ENCODE data around the gene GUK1. TPM values are rescaled to one million over a fixed set of nuclear protein-coding genes. Genes with fewer than 3 reads are reported as not detected.
A peak's percentile ranks its signal among the peaks of the same experiment; 100 is the strongest.

The GUK1 gene
- total and polyA plus RNA-seq, 4 donors, result 158 to 476 (median 307) TPM

- DNase-seq, result no peak
- WGBS, 2 donors, result 31 to 60% methylated on average over 1 of the region's 1 CpG
- Histone ChIP-seq H3K4me3 (no peak overlapping the region), H3K27ac (ENCODE audit: low read depth in 1 of 2, low read length in 1 of 2) (no peak overlapping the region), H3K9me3 (ENCODE audit: control insufficient read depth in 4 of 4, insufficient read depth in 3 of 4, low read length in 3 of 4) (no peaks in the 10 kb centered on the region), H3K4me1 (ENCODE audit: control insufficient read depth in 5 of 5, insufficient read depth in 5 of 5, low read length in 5 of 5) (peaks cover 0 to 13% (median 3%) of the 10 kb centered on the region in 5 donors), H3K36me3 (ENCODE audit: control insufficient read depth in 4 of 4, insufficient read depth in 4 of 4, low read length in 4 of 4) (peaks cover 0 to 3% (median under 1%) of the 10 kb centered on the region in 4 donors), H3K9ac (ENCODE audit: insufficient read depth in 1 of 2, low read length in 2 of 2) (no peak overlapping the region), H3K27me3 (ENCODE audit: control insufficient read depth in 3 of 3, insufficient read depth in 3 of 3, low read length in 2 of 3) (no peaks in the 10 kb centered on the region)
- TF ChIP-seq, protein P1, sequence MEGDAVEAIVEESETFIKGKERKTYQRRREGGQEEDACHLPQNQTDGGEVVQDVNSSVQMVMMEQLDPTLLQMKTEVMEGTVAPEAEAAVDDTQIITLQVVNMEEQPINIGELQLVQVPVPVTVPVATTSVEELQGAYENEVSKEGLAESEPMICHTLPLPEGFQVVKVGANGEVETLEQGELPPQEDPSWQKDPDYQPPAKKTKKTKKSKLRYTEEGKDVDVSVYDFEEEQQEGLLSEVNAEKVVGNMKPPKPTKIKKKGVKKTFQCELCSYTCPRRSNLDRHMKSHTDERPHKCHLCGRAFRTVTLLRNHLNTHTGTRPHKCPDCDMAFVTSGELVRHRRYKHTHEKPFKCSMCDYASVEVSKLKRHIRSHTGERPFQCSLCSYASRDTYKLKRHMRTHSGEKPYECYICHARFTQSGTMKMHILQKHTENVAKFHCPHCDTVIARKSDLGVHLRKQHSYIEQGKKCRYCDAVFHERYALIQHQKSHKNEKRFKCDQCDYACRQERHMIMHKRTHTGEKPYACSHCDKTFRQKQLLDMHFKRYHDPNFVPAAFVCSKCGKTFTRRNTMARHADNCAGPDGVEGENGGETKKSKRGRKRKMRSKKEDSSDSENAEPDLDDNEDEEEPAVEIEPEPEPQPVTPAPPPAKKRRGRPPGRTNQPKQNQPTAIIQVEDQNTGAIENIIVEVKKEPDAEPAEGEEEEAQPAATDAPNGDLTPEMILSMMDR (IDR thresholded peaks at IDR 0.05; ENCODE audit: control extremely low read depth, extremely low read depth), result no peak
- ATAC-seq (ENCODE audit: insufficient read depth, low FRiP score), result no peak
Observed at GRCh38 chr1:228136901-228137300, 3.2 kb upstream of the GUK1 start.

GRCh38 chr1:228139406-228139930 is 611 bp upstream of the GUK1 start:
- 23 to 24% methylated on average over 30 of the region's 30 CpGs for WGBS, 2 donors
- no peak for DNase-seq
- TF ChIP-seq, protein P1 (IDR thresholded peaks at IDR 0.05; ENCODE audit: control extremely low read depth, extremely low read depth), result no peak

GRCh38 chr1:228140724-228141225 is 696 bp downstream of the GUK1 start:
- ATAC-seq (ENCODE audit: insufficient read depth, low FRiP score) (no peak), DNase-seq (no peak)
- Histone ChIP-seq H3K36me3 (ENCODE audit: control insufficient read depth in 4 of 4, insufficient read depth in 4 of 4, low read length in 4 of 4) (peaks cover 0 to 19% (median 2%) of the 10 kb centered on the region in 4 donors), H3K4me1 (ENCODE audit: control insufficient read depth in 5 of 5, insufficient read depth in 5 of 5, low read length in 5 of 5) (peaks cover 0 to 31% (median 6%) of the 10 kb centered on the region in 5 donors), H3K9ac (ENCODE audit: insufficient read depth in 1 of 2, low read length in 2 of 2) (peak overlapping the region; percentile 77 to 81), H3K4me3 (peak overlapping the region; percentile 89), H3K27ac (ENCODE audit: low read depth in 1 of 2, low read length in 1 of 2) (peak overlapping the region; percentile 96 to 99), H3K9me3 (ENCODE audit: control insufficient read depth in 4 of 4, insufficient read depth in 3 of 4, low read length in 3 of 4) (no peaks in the 10 kb centered on the region), H3K27me3 (ENCODE audit: control insufficient read depth in 3 of 3, insufficient read depth in 3 of 3, low read length in 2 of 3) (no peaks in the 10 kb centered on the region)
- WGBS, 2 donors, result 3 to 11% methylated on average over 24 to 25 of the region's 25 CpGs
- TF ChIP-seq, protein P1 (IDR thresholded peaks at IDR 0.05; ENCODE audit: control extremely low read depth, extremely low read depth), result no peak

More at GRCh38 chr1:228139406-228139930, 611 bp upstream of the GUK1 start:
- peaks cover 0 to 30% (median 6%) of the 10 kb centered on the region in 5 donors for H3K4me1 ChIP-seq (ENCODE audit: control insufficient read depth in 5 of 5, insufficient read depth in 5 of 5, low read length in 5 of 5)
- peaks cover 0 to 7% (median 2%) of the 10 kb centered on the region in 4 donors for H3K36me3 ChIP-seq (ENCODE audit: control insufficient read depth in 4 of 4, insufficient read depth in 4 of 4, low read length in 4 of 4)
- no peaks in the 10 kb centered on the region for H3K27me3 ChIP-seq (ENCODE audit: control insufficient read depth in 3 of 3, insufficient read depth in 3 of 3, low read length in 2 of 3)
- H3K9ac ChIP-seq (ENCODE audit: insufficient read depth in 1 of 2, low read length in 2 of 2), result peak overlapping the region; percentile 67 to 77
- H3K4me3 ChIP-seq, result peak overlapping the region; percentile 45
- no peak for ATAC-seq (ENCODE audit: insufficient read depth, low FRiP score)
- no peaks in the 10 kb centered on the region for H3K9me3 ChIP-seq (ENCODE audit: control insufficient read depth in 4 of 4, insufficient read depth in 3 of 4, low read length in 3 of 4)
- H3K27ac ChIP-seq (ENCODE audit: low read depth in 1 of 2, low read length in 1 of 2), result peak overlapping the region; percentile 91 to 99
